Loucy (cell line): ENCODE measurements around the gene ANXA8L1.
"Not testable (repeated sequence)": the region's sequence is repeated elsewhere in the genome, so short reads cannot be mapped to it uniquely, and the experiment has no call there.

Experiments
- H2AFZ ChIP-seq: fragments of 200-600 bp; sonication (generic); 2 replicates; pipeline ENCODE4 v1.6.0; 2016; ENCODE audit warnings: antibody characterized with exemption, mild to moderate bottlenecking, low read length, moderate library complexity
- H3F3A ChIP-seq: fragments of 200-600 bp; 2 replicates; pipeline ENCODE4 v1.6.0; 2016; ENCODE audit warnings: antibody characterized with exemption, low read depth, mild to moderate bottlenecking
- H3K27me3 ChIP-seq: fragments of 200-600 bp; sonication (generic); 2 replicates; pipeline ENCODE4 v1.6.1; 2014; ENCODE audit warnings: low read length, mild to moderate bottlenecking; ENCODE audit not compliant: insufficient read depth, poor library complexity, severe bottlenecking
- H3K36me3 ChIP-seq: fragments of 200-600 bp; sonication (generic); 2 replicates; pipeline ENCODE4 v1.6.1; 2016; ENCODE audit warnings: low read length; ENCODE audit not compliant: insufficient read depth
- H3K4me1 ChIP-seq: fragments of 200-600 bp; sonication (generic); 2 replicates; pipeline ENCODE4 v1.5.1; 2014; ENCODE audit warnings: low read length, mild to moderate bottlenecking; ENCODE audit not compliant: insufficient read depth, poor library complexity, severe bottlenecking
- H3K4me2 ChIP-seq: fragments of 200-600 bp; sonication (generic); 2 replicates; pipeline ENCODE4 v1.6.0; 2014; ENCODE audit warnings: antibody characterized with exemption, low read length, low read depth, mild to moderate bottlenecking; ENCODE audit not compliant: poor library complexity, severe bottlenecking
- H3K4me3 ChIP-seq: fragments of 200-600 bp; sonication (generic); 2 replicates; pipeline ENCODE4 v1.5.1; 2014; ENCODE audit warnings: low read length, mild to moderate bottlenecking, mixed read lengths; ENCODE audit not compliant: poor library complexity, severe bottlenecking
- H3K79me2 ChIP-seq: fragments of 200-600 bp; sonication (generic); 2 replicates; pipeline ENCODE4 v1.6.1; 2014; ENCODE audit warnings: low read length; ENCODE audit not compliant: insufficient read depth
- H3K9ac ChIP-seq: fragments of 200-600 bp; sonication (generic); 2 replicates; pipeline ENCODE4 v1.6.0; 2014; ENCODE audit warnings: mild to moderate bottlenecking, low read depth, low read length, moderate library complexity; ENCODE audit not compliant: poor library complexity, severe bottlenecking
- H3K9me2 ChIP-seq: fragments of 200-600 bp; sonication (generic); replicated peaks from 2 replicates; pipeline ENCODE4 v1.6.1; 2016; ENCODE audit warnings: low read depth, low read length, mixed read lengths
- H3K9me3 ChIP-seq: fragments of 200-600 bp; sonication (generic); 2 replicates; pipeline ENCODE4 v1.6.1; 2014; ENCODE audit warnings: mild to moderate bottlenecking, antibody characterized with exemption, low read length, low read depth; ENCODE audit not compliant: insufficient read depth
- H4K20me1 ChIP-seq: fragments of 200-600 bp; sonication (generic); 2 replicates; pipeline ENCODE4 v1.6.0; 2014; ENCODE audit warnings: antibody characterized with exemption, low read length, mild to moderate bottlenecking; ENCODE audit not compliant: insufficient read depth, poor library complexity, severe bottlenecking

ANXA8L1 gene

GRCh38 chr10:46367666-46368240 lies 7.8 kb upstream of the ANXA8L1 start:
- not testable (repeated sequence) for H3K9me3 ChIP-seq, H3K4me2 ChIP-seq, H3K9me2 ChIP-seq, H3F3A ChIP-seq, H3K27me3 ChIP-seq, H3K36me3 ChIP-seq, H3K9ac ChIP-seq, H3K79me2 ChIP-seq, H3K4me3 ChIP-seq, H4K20me1 ChIP-seq, H2AFZ ChIP-seq, H3K4me1 ChIP-seq

GRCh38 chr10:46368956-46369355 lies 6.6 kb upstream of the ANXA8L1 start:
- not testable (repeated sequence) for H3K9ac ChIP-seq, H3K4me3 ChIP-seq, H2AFZ ChIP-seq, H3K4me1 ChIP-seq, H4K20me1 ChIP-seq, H3K79me2 ChIP-seq, H3K9me3 ChIP-seq, H3K36me3 ChIP-seq, H3K4me2 ChIP-seq, H3K27me3 ChIP-seq, H3K9me2 ChIP-seq, H3F3A ChIP-seq

GRCh38 chr10:46374410-46374809 lies 1.2 kb upstream of the ANXA8L1 start:
- not testable (repeated sequence) for H2AFZ ChIP-seq, H3K4me3 ChIP-seq, H3K36me3 ChIP-seq, H3K9me2 ChIP-seq, H3K9me3 ChIP-seq, H3K27me3 ChIP-seq, H3K4me2 ChIP-seq, H3K4me1 ChIP-seq, H3K79me2 ChIP-seq, H4K20me1 ChIP-seq, H3K9ac ChIP-seq, H3F3A ChIP-seq

GRCh38 chr10:46377022-46377421 lies 1.4 kb downstream of the ANXA8L1 start:
- not testable (repeated sequence) for H3F3A ChIP-seq, H3K4me2 ChIP-seq, H3K27me3 ChIP-seq

GRCh38 chr10:46377651-46378050 lies 2.1 kb downstream of the ANXA8L1 start:
- not testable (repeated sequence) for H3K9me3 ChIP-seq, H2AFZ ChIP-seq, H3F3A ChIP-seq, H3K4me3 ChIP-seq, H3K79me2 ChIP-seq, H3K4me1 ChIP-seq, H3K9me2 ChIP-seq, H3K36me3 ChIP-seq, H4K20me1 ChIP-seq, H3K4me2 ChIP-seq, H3K27me3 ChIP-seq, H3K9ac ChIP-seq

More at GRCh38 chr10:46377022-46377421, 1.4 kb downstream of the ANXA8L1 start:
- not testable (repeated sequence) for H3K9ac ChIP-seq, H3K4me3 ChIP-seq, H3K9me3 ChIP-seq, H2AFZ ChIP-seq, H3K79me2 ChIP-seq, H4K20me1 ChIP-seq, H3K4me1 ChIP-seq, H3K9me2 ChIP-seq, H3K36me3 ChIP-seq

GRCh38 chr10:46378108-46378507 lies 2.5 kb downstream of the ANXA8L1 start:
- not testable (repeated sequence) for H3K79me2 ChIP-seq, H3K9ac ChIP-seq, H3K4me3 ChIP-seq, H3K9me2 ChIP-seq, H4K20me1 ChIP-seq, H3K36me3 ChIP-seq, H3K4me2 ChIP-seq, H3K9me3 ChIP-seq, H3K4me1 ChIP-seq, H2AFZ ChIP-seq, H3F3A ChIP-seq, H3K27me3 ChIP-seq

- H3K4me2 ChIP-seq: not testable (repeated sequence)
Observed at GRCh38 chr10:46379233-46379848, 3.8 kb downstream of the ANXA8L1 start.

More at GRCh38 chr10:46379233-46379848, 3.8 kb downstream of the ANXA8L1 start:
- not testable (repeated sequence) for H3K9me3 ChIP-seq, H3K36me3 ChIP-seq, H3F3A ChIP-seq, H3K4me1 ChIP-seq, H3K79me2 ChIP-seq, H3K9me2 ChIP-seq, H3K9ac ChIP-seq, H2AFZ ChIP-seq, H4K20me1 ChIP-seq, H3K27me3 ChIP-seq, H3K4me3 ChIP-seq
